IMR-90 (cell line): ENCODE data around the gene CCDC148.

Experiments
- BHLHE40 ChIP-seq: fragments of 150-350 bp; IDR thresholded peaks from 2 replicates; pipeline ENCODE4 v1.6.1; 2016; ENCODE audit warnings: mild to moderate bottlenecking, low read depth, low read length
- CEBPB ChIP-seq: IDR thresholded peaks from 2 replicates; pipeline ENCODE4 v1.6.1; 2012; ENCODE audit warnings: low read depth, low read length, improper control_type of control experiment
- CTCF ChIP-seq: conservative IDR thresholded peaks from 2 replicates; pipeline ENCODE4 v1.5.1; 2012; ENCODE audit warnings: mild to moderate bottlenecking, low read depth, low read length, improper control_type of control experiment
- POLR2A ChIP-seq: IDR thresholded peaks from 2 replicates; pipeline ENCODE4 v1.6.1; 2012; ENCODE audit warnings: mild to moderate bottlenecking, low read depth, low read length
- RAD21 ChIP-seq: IDR thresholded peaks from 2 replicates; pipeline ENCODE4 v1.6.1; 2012; ENCODE audit warnings: low read length, improper control_type of control experiment
- RFX5 ChIP-seq: IDR thresholded peaks from 2 replicates; pipeline ENCODE4 v1.8.0; 2012; ENCODE audit warnings: low read depth, mild to moderate bottlenecking, low read length, moderate library complexity
- SMC3 ChIP-seq: fragments of 150-350 bp; IDR thresholded peaks from 2 replicates; pipeline ENCODE4 v1.6.1; 2016; ENCODE audit warnings: low read depth, mild to moderate bottlenecking, antibody characterized with exemption, low read length, moderate library complexity
- TF ChIP-seq, protein P1 (sequence below): fragments of 150-350 bp; IDR thresholded peaks from 2 replicates; pipeline ENCODE4 v1.6.1; 2017; ENCODE audit warnings: mild to moderate bottlenecking, antibody characterized with exemption, low read length, low read depth

GRCh38 chr2:158125756-158126498 is 330.6 kb downstream of the CCDC148 start:
- no peak for TF ChIP-seq CTCF
- TF ChIP-seq POLR2A = no peak
- no peak for TF ChIP-seq BHLHE40
- no peak for TF ChIP-seq RAD21
- TF ChIP-seq, protein P1, sequence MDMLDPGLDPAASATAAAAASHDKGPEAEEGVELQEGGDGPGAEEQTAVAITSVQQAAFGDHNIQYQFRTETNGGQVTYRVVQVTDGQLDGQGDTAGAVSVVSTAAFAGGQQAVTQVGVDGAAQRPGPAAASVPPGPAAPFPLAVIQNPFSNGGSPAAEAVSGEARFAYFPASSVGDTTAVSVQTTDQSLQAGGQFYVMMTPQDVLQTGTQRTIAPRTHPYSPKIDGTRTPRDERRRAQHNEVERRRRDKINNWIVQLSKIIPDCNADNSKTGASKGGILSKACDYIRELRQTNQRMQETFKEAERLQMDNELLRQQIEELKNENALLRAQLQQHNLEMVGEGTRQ = no peak
- no peak for TF ChIP-seq RFX5
- no peak for TF ChIP-seq CEBPB
- TF ChIP-seq SMC3 = no peak
